GM04503 (cell line): ENCODE measurements around the gene CKM.
"Not testable (repeated sequence)": the region's sequence is repeated elsewhere in the genome, so short reads cannot be mapped to it uniquely, and the experiment has no call there.

Experiments used
- DNase-seq: peaks from one replicate; pipeline ENCODE4 v3.0.0-alpha.2; 2012; ENCODE audit warnings: low read depth

CKM gene

DNA sequence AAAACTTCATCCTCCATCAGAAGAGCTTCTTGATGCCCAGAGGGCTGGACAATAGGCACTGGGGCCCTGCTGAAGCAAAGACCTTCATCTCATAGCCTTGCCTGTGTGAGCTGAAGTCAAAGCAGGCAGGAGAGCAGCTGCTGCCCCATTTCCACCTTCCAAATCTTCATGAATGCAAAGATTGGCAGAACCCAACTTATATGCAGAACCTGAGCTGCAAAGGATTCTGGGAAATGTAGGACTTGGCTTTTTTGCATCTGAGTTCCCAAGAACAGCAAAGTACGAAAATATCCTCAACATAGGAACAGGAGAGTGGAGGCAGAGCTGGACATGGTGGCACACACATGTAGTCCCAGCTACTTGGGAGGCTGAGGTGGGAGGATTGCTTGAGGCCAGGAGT is 30.8 kb downstream of the CKM start:
- DNase-seq = no peak

DNA sequence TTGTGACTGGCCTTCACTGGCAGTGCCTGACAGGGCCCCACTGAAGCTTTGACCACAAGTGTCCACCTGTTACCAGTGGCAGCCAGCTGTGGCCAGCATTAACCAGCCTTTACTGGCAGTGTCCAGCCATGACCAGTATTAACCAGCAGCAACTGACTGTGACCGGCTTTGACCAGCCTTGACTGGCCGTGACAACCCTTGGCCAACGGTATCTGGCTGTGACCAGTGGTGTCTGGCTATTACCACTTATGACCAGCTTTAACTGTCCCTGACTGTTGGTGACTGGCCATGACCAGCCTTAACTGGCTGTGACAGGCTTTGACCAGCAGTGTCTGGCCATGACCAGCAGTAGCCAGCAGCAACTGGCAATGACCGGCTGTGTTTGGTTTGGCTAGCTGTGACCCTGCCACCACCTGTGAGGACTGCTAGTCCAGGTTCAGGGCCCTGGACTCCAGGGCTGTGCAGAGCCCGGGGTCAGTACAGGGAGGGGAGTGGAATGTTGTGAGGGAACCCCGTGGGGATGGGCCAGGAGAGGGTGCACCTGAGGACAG is 32.2 kb downstream of the CKM start:
- no peak for DNase-seq

GRCh38 chr19:45283443-45284033 is 39.1 kb downstream of the CKM start:
- DNase-seq = no peak

DNA sequence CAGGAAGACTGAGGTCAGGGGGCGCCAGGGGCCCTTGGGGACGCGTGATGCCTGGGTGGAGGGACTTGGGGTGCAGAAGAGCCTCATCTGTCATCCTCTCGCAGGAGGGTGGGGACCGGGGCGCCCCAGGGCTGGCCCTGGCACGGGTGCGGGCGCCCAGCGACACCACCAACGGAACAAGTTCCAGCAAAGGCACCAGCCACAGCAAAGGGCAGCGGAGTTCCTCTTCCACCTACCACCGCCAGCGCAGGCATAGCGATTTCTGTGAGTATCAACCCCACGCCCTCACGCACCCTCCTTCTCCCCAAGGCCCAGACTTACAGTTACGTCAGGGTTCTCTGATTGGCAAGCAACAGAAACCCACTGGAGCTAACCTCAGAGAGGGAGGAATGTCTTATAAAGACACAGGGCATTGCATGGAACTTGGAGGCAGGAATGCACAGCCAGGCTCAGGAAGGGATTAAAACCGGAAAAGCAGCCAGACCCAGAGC is 42.2 kb downstream of the CKM start:
- DNase-seq = no peak

GRCh38 chr19:45279587-45280192 is 43.0 kb downstream of the CKM start:
- no peak for DNase-seq

GRCh38 chr19:45278087-45278486 is 44.6 kb downstream of the CKM start:
- no peak for DNase-seq

DNA sequence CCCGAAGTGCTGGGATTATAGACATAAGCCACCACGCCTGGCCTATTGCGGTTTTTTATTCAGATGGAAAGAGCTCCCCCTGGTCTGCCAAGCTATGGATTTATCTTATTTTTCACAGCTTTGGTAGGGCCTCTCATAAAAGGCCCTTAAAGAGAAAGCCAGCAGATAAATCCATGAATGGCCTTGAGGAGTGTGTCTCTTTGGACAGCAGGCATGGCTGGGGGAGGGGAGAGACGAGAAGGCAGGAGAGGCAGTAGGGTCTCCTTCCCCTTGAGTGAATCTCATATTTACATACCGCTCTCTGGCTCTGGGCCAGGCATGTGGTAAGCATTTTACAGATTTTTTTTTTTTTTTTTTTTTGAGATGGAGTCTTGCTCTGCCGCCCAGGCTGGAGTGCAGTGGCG is 46.4 kb downstream of the CKM start:
- no peak for DNase-seq

- no peak for DNase-seq
Measured at GRCh38 chr19:45275370-45275971, 47.2 kb downstream of the CKM start.

GRCh38 chr19:45273521-45273855 is 49.2 kb downstream of the CKM start:
- no peak for DNase-seq

- no peak for DNase-seq
Measured at GRCh38 chr19:45271735-45272108, 51.0 kb downstream of the CKM start.

GRCh38 chr19:45271098-45271734 is 51.5 kb downstream of the CKM start:
- DNase-seq = no peak

DNA sequence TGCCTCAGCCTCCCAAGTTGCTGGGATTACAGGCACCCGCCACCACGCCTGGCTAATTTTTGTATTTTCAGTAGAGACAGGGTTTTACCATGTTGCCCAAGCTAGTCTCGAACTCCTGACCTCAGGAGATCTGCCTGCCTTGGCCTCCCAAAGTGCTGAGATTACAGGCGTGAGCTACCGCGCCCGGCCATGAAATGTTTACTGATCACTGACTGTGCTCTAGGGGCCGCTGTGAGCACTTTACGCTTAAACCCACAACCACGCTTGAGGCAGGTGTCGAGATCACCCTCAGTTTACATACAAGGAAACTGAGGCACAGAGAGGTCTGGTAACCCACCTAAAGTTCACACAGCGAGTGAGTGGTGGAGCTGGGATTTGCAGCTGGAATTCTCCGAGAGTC is 52.7 kb downstream of the CKM start:
- not testable (repeated sequence) for DNase-seq

- DNase-seq = no peak
Measured at GRCh38 chr19:45267296-45267695, 55.4 kb downstream of the CKM start.

DNA sequence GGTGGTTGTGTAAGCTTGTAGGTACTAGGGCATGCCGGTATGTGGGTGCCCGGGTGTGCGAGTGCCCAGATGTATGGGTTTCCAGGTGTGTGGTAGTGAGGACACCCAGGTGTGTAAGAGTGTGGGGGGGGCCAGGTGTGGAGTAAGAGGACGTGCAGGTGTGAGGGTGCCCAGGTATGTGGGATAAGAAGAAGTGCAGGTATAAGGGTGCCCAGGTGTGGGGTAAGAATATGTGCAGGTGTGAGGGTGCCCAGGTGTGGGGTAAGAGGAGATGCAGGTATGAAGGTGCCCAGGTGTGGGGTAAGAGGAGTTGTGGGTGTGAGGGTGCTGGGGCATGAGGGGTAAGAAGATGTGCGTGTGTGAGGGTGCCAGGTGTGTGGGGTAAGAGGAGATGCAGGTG is 57.3 kb downstream of the CKM start:
- no peak for DNase-seq

GRCh38 chr19:45264781-45265317 is 57.8 kb downstream of the CKM start:
- DNase-seq = no peak

DNA sequence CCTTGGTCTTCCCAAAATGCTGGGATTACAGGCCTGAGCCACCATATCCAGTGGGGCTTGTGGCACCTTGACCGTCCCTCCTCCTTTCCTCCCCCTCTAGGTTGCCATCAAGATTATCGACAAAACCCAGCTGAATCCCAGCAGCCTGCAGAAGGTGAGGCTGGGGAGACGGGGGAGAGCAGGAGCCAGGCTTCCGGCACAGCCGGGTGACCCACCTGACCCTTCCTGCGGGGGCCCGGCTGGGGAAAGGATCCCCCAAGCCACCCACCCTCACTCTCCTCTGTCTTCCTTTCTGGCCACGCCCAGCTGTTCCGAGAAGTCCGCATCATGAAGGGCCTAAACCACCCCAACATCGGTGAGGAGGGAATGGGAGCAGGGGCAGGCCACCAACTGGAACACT is 59.7 kb downstream of the CKM start:
- DNase-seq = no peak

- no peak for DNase-seq
Measured at GRCh38 chr19:45262570-45262969, 60.1 kb downstream of the CKM start.

GRCh38 chr19:45258862-45259261 is 63.8 kb downstream of the CKM start:
- no peak for DNase-seq

DNA sequence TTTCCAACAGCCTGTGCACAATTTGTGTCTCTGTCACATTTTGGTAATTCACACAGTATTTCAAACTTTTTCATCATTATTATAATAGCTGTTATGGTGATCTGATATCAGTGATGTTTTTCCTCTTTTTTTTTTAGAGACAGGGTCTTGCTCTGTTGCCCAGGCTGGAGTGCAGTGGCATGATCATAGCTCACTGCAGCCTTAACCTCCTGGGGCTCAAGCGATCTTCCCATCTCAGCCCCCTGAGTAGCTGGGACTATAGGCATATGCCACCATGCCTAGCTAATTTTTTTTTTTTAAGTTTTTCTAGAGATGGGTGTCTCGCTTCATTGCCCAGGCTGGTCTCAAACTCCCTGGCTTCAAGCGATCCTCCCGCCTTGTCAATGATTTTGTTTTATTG is 65.8 kb downstream of the CKM start:
- no peak for DNase-seq
